ENCODE measurements around the gene INO80B.

The INO80B gene

DNA sequence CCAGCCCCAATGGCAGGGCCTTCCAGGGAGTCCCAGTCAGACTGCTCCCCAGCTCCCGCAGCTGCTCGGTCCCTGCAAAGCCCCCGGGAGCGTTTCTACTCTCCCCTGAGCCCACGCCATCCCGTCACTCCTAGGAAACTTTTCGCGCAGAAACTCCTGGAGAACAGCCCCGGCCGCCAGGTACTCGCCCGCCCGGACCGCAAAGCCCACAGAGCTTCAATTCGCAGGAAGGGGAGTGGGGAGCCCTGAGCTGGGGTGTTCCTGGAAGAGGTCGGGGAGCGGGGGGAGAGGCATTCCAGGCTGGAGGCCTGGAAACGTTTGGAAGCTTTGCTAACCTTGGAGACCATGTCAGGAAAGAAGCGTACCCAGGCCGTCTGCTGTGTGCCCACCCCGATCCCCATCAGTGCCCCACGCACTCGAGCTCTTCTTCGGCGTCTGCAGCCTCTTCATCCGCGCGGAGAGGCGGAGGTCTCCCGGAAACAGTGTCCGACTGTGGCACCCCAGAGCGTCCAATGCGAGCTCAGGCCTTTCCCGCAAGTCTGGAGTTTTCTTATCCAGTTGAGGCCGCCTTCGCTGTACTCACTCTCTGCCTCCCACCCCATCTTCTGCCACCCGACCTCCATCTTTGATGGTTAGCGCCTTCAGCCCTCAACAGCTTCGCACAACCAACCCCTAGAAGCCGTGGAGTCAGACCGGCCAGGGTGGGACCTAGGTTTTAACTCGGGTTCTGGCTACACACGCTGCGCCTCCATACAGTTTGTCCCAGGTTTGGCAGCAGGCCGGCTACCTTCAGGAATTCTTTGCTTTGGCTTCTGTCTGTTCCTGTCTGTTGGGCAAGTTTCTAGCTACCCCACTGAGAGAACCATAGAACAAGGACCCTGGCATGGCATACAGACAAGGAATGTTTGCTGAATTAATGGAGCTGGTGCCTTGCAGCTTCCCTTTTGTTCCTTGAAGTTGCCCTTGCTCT lies 48.9 kb downstream of the INO80B start:
- DNase-seq = no peak

DNA sequence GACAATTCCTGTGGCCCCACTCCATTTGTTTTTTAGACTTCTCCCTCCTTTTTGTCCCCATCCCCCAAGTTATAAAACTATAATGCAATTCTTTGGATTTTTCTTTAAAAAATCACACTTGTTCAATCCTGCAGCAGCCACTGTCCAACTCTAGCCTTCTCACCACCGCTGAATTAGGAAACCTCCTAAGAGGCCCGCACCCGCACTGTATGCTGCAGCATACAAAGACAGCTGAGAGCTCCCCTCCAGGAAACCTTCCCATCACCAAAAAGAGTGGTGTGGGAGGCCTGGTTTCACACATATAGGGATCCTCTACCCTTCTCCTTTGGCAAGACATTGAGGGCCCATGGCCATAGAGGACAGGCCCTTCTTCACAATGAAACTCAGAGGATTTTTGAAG lies 49.7 kb downstream of the INO80B start:
- no peak for DNase-seq

DNA sequence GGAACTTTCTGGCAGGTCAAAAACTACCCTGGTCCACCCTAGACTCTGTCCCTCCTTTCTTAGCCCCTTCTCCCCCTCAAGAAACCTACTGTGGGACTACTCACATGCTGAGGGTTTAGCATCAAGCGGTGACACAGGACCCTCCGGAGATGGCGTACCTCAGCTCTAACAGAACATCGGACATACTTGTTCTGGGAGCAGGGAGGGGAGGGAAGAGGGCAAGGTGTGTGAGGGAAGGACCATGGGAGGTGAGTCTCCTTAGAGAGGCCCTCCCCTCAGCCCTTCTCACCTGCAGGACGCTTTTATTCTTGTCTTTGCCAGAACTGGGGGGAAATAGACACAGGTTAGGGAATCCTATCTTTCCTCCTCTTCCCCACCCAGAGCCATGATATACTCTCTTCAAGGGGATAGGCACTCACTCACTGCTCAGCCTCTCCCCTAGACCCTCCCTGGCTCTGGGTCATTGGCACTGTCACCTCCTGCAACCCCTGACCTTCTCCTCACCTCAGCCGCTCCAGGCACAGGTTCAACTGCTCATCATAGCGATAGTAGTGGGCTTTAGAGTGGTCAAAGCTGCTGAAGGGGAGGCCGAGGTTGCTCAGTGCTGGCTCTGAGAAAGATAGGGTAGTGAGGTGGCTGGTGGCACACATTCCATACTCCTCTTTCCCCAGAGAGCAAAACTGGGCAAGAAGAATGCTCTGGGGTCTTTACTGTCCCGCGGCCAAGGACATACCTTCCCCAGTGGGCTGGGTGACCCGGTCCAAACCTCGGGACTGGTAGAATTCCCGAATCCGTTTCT lies 50.8 kb downstream of the INO80B start:
- no peak for DNase-seq

DNA sequence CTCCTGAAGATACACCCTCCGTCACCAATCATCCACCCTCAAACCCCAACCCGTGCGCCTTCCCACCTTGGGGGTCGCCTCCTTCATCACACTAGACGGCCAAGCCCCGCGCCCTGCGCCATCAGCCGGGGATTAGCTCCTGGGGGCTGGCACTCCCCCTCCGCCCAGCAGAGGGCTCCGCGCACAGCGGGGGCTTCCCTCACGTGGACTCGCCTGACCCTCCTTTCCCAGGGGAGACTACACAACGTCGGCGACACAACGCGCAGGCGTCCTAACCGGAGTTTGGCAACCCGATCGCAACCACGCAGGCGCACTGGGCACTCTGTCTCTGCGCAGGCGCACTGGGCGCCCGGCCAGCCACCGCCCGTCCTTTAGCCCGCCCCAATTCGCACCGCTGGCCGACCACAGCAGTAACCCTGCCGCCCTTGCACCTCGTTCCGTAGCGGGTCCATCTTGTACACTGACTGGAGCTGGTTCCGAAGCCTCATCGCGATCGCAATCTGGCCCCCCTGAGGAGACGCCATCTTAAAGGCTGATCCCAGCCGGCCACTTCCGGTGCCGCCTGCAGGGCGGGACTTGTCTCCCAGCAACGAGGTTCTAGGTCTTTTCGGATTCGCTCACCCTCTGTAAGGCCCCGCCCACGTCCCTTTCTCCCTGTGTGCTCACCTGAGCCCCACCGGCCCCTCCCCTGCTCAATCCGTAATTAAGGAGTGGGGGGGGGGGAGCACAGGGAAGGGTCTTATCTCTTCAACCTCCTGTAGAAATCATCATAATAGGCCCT lies 52.4 kb downstream of the INO80B start, which contains the start of gene PCGF1:
Gene PCGF1 (minus strand): TSS at position 551 of the 781 bp plus-strand sequence. CDS start 27 bp downstream, at position 524.
- peak; percentile 99 for DNase-seq

Data from right hindlimb (tissue), 1 donor.